Activated CD4-positive, alpha-beta T cell treated with anti-CD3 and anti-CD28 coated beads, Interleukin-2, amount 50 U/mL, for 4 hours (primary cell): ENCODE measurements around the gene GRM5.
"Not testable (repeated sequence)": the region's sequence is repeated elsewhere in the genome, so short reads cannot be mapped to it uniquely, and the experiment has no call there.

Source experiments
- DNase-seq, 2 experiments: peaks; one replicate each; pipeline ENCODE4 v3.0.0-alpha.2; 2020

Gene GRM5

DNA sequence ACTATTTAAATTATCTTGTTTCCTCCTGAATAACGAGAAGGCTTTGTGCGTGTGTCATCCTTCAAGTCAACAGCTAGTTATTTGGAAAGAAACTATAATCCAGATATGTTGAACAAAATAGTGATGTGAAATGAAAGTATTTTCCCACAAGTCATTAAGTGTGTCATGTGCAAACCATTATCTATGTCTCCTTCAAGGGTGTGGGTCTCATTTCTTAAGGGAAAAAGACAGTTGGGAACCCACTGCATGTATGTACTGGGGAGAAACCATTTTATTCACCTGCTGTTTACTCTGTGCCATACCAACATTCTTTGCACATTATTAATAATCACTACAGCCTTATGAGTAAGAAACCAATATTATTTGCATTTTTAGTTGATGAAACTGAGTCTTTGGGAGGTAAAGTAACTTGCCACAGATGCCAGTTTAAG, 582.9 kb downstream of the GRM5 start:
- DNase-seq: no peak

DNA sequence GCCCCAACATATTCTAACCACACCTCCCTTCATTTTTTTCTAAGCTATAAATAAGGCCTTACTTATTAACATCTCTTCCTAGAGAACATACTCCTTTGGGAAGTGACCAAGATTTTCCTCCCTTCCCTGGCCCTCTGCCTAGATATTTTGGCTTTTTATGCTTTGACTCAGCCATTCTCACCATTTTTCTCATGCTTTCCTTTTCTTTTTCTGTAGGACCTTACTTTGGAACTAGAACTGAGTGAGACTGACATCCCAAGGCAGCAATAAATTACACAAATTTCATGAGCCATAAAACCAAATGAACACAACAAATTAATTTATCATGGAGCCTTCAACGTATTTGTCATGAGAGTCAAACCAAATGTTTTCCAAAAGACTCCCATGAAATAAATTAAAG, 585.6 kb downstream of the GRM5 start:
- DNase-seq: no peak

- DNase-seq: no peak
Observed at GRCh38 chr11:88478136-88478815, 587.5 kb downstream of the GRM5 start.

GRCh38 chr11:88475991-88476418, 589.8 kb downstream of the GRM5 start:
- no peak for DNase-seq

DNA sequence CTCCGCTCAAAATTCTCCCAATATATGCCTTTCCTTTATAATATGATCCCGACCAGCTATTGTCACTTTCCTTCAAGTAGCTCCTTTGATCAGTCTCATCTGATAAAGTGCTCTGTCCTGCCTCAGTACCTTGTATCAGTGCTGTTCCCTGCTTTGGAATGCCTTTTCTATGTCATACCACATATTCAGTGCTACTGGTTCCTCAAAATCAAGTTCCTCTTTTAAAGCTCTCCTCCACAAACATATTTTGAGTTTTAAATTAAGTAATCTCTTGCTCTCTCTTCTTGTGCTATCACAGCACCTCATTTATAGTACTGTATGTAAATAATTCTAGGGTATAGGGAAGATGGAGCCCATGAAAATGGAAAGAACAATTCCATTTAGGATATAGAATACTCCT, 591.1 kb downstream of the GRM5 start:
- no peak for DNase-seq

DNA sequence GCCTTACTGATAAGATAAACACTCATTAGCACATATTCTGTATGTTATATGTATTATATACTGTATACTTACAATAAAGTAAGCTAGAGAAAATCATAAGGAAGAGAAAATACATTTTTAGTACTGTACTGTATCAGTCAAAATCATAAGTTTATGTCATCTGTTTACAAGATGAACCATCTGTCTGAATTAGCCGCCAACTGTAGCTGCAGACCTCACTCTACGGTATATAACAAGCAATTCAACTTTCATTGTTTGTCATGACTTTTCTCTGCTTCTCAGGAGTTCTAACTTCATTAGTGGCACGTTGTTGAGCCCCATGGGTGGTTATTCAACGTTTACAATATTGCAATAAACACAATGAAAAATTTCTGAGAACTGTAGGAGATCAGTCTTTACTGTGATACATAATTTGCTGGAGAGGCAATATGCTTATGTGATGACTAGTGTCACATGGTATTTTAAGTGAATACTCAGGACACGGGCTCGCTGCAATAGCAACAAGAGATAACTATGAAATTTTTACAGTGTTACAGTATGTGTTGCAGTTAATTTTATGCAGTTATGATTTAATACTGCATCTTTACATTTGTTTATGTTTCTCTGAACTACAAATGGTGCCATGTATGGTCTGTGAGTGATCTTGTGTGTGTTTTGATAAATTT, 596.1 kb downstream of the GRM5 start:
- no peak for DNase-seq

- DNase-seq: no peak
Observed at GRCh38 chr11:88464528-88464927, 601.3 kb downstream of the GRM5 start.

DNA sequence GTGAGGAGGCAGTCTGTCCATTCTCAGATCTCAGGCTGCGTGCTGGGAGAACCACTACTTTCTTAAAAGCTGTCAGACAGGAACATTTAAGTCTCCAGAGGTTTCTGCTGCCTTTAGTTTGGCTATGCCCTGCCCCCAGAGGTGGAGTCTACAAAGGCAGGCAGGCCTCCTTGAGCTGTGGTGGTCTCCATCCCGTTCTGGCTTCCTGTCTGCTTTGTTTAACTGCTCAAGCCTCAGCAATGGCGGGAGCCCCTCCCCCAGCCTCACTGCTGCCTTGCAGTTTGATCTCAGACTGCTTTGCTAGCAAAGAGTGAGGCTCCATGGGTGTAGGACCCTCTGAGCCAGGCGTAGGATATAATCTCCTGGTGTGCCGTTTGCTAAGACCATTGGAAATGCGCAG, 602.5 kb downstream of the GRM5 start:
- DNase-seq: not testable (repeated sequence)

- DNase-seq: not testable (repeated sequence)
Observed at GRCh38 chr11:88458047-88458446, 607.7 kb downstream of the GRM5 start.

DNA sequence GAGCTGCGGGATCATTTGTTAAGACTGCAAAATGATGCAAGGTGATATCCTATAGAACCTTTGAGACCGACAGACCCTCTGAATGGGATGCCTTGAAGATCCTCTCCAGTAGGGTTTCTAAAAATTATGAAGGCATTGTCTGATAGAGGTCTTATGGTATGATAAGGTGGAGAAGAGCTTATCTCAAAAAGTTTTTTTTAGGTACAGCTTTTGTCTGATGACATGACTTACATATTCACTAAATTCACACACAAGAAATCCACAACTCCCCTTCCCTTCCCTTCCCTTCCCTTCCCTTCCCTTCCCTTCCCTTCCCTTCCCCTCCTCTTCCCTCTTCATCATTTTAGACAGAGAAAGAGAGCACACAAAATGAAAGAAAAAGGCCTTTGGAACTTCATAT, 609.8 kb downstream of the GRM5 start:
- no peak for DNase-seq

GRCh38 chr11:88454881-88455280, 610.9 kb downstream of the GRM5 start:
- DNase-seq: no peak
